Fibroblast of lung (primary cell): ENCODE results near the gene ALDH3A1. TPM values are rescaled to one million over a fixed set of nuclear protein-coding genes. Genes with fewer than 3 reads are reported as not detected.

Source experiments
- DNase-seq, 2 donors: peaks; one replicate each; pipeline versions ENCODE4 v3.0.0 to v3.0.0-alpha.2; 2010; ENCODE audit warnings: low read depth in 2 of 2
- H2AFZ ChIP-seq: 2 replicates; pipeline ENCODE4 v1.5.1; 2012; ENCODE audit warnings: low read length, control low read depth, inconsistent platforms
- H3K27ac ChIP-seq: 2 replicates; pipeline ENCODE4 v1.5.1; 2011; ENCODE audit warnings: low read length, control low read depth; ENCODE audit not compliant: insufficient read depth
- H3K27me3 ChIP-seq: 2 replicates; pipeline ENCODE4 v1.5.1; 2011; ENCODE audit warnings: mild to moderate bottlenecking, low read length; ENCODE audit not compliant: control insufficient read depth, insufficient read depth
- H3K36me3 ChIP-seq: 2 replicates; pipeline ENCODE4 v1.5.1; 2011; ENCODE audit warnings: low read length; ENCODE audit not compliant: control insufficient read depth, insufficient read depth
- H3K4me1 ChIP-seq: 2 replicates; pipeline ENCODE4 v1.5.1; 2011; ENCODE audit warnings: low read length; ENCODE audit not compliant: control insufficient read depth, insufficient read depth; ENCODE audit errors: extremely low read depth
- H3K4me2 ChIP-seq: 2 replicates; pipeline ENCODE4 v1.5.1; 2011; ENCODE audit warnings: low read length, control low read depth; ENCODE audit not compliant: insufficient read depth; ENCODE audit errors: extremely low read depth
- H3K4me3 ChIP-seq, 4 experiments: fragments of 200-600 bp in 1 of 4; sonication (generic) in 1 of 4; replicated peaks in 1 of 4; 2 replicates each; pipeline ENCODE4 v1.5.1; 2011 to 2016; ENCODE audit warnings: low read length in 4 of 4, low read depth in 3 of 4, mild to moderate bottlenecking in 3 of 4, control low read depth in 2 of 4, inconsistent platforms in 1 of 4, mixed read lengths in 1 of 4; ENCODE audit not compliant: insufficient read depth in 1 of 4; ENCODE audit errors: control extremely low read depth in 1 of 4
- H3K79me2 ChIP-seq: 2 replicates; pipeline ENCODE4 v1.5.1; 2012; ENCODE audit warnings: mild to moderate bottlenecking, low read length, inconsistent platforms; ENCODE audit not compliant: control insufficient read depth, insufficient read depth
- H3K9ac ChIP-seq: 2 replicates; pipeline ENCODE4 v1.5.1; 2011; ENCODE audit warnings: mild to moderate bottlenecking, low read length, control low read depth; ENCODE audit not compliant: insufficient read depth
- H3K9me3 ChIP-seq: 2 replicates; pipeline ENCODE4 v1.5.1; 2012; ENCODE audit warnings: low read depth, low read length; ENCODE audit not compliant: control insufficient read depth, insufficient read depth
- H4K20me1 ChIP-seq: 2 replicates; pipeline ENCODE4 v1.5.1; 2011; ENCODE audit warnings: low read length; ENCODE audit not compliant: control insufficient read depth, insufficient read depth; ENCODE audit errors: extremely low read depth
- CTCF ChIP-seq, 2 donors: IDR thresholded peaks in 1 of 2; conservative IDR thresholded peaks in 1 of 2; 1 replicate in 1 of 2; 2 replicates in 1 of 2; pipeline ENCODE4 v1.5.1; 2011 to 2012; ENCODE audit warnings: low read length in 2 of 2, control low read depth in 1 of 2, inconsistent platforms in 1 of 2, low read depth in 1 of 2, mild to moderate bottlenecking in 1 of 2
- EZH2 ChIP-seq: IDR thresholded peaks from 2 replicates; pipeline ENCODE4 v1.5.1; 2012; ENCODE audit warnings: low read length, control low read depth, mild to moderate bottlenecking; ENCODE audit errors: missing control alignments
- polyA plus RNA-seq, 2 donors: library from polyadenylated mRNA; depleted of rRNA in 1 of 2; stranded (reverse) in 1 of 2; unstranded in 1 of 2; fragments of >200 nt; gene quantifications; 2 replicates each; pipeline ENCODE4 v1.2.1, GENCODE V29; 2011 to 2012; ENCODE audit warnings: missing spikeins in 1 of 2
- total RNA-seq: library from RNA; depleted of rRNA; stranded (reverse); fragments of >200 nt; gene quantifications from 2 replicates; pipeline ENCODE4 v1.2.1, GENCODE V29; 2014

ALDH3A1 gene
- total and polyA plus RNA-seq, 2 donors (not counting 1 experiment from before 2014, with no cell fraction given), result 0.17 to 1.0 TPM

DNA sequence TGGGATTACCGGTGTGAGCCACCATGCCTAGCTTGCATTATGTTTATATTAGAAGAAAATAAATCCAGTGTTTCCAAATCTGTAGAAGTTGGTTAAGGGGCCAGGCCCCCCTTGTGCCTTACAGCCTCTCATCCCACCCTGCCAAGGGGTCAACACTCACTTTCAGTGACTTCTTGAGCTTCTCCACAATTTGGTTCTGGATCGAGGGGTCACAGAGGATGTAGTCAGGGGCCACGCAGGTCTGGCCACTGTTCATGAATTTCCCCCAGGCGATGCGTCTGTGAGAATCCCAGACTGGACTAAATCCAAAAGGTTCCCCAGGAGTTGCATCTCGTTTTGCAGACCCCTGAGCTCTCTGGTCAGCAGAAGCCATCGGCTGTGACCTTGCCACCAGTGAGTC, 7.2 kb downstream of the ALDH3A1 start:
- Histone ChIP-seq H3K4me2 (no peak overlapping the region), H3K9me3 (no peaks in the 10 kb centered on the region)
- no peak for TF ChIP-seq CTCF (conservative IDR thresholded peaks at IDR 0.05 in 1 of 2, IDR thresholded peaks at IDR 0.05 in 1 of 2; ENCODE audit: low read depth in 1 of 2, low read length in 2 of 2)
- TF ChIP-seq EZH2, result no peak

DNA sequence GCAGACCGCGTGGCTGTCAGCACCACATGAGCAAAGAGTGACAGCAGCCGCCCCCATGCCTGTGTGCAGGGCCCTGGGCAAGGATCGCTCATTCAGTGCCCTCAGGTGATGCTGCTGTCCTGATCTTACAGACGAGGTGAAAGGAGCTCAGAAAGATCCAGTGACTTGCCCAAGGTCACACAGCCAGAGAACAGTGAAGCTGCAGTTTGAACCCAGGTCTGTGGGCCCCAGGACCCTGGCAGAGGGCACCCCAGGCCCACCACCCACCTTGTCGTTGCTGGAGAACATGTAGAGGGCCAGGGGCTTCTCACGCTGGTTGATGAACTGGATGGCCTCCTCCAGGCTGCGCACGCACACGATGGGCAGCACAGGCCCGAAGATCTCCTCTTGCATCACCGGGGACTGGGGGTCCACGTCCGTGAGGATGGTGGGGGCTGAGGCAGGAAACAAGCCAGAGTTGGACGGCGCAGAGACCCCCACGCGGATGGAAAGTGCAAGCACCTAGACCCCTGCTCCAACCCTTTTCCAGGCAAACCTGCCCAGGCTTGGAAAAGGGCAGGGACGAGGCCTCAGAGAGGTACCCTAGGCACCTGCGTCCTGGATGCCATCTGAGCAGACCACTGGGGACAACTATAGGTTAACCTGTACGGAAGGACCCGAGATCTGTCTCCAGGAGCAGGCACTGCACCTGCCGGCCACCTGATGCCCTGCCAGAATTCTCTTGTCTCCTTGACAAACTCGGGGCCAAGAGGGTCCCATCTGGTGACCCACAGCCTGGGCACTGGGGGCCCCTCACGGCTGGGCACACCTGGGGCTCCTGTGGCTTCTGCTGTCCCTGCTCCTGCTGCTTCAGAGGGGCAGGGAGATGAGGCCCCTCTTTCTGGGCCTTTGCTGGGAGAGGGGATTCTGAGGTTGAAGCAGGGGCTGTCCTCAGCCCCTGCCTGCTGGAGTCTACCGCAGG, 8.6 kb downstream of the ALDH3A1 start:
- Histone ChIP-seq H3K36me3 (no peaks in the 10 kb centered on the region), H4K20me1 (no peaks in the 10 kb centered on the region), H3K27me3 (no peaks in the 10 kb centered on the region), H3K4me3 (no peak overlapping the region), H3K27ac (no peak overlapping the region), H3K4me2 (no peak overlapping the region), H3K9ac (no peak overlapping the region), H3K4me1 (no peaks in the 10 kb centered on the region), H3K9me3 (no peaks in the 10 kb centered on the region), H2AFZ (no peak overlapping the region), H3K79me2 (no peaks in the 10 kb centered on the region)
- TF ChIP-seq EZH2 (no peak), CTCF (conservative IDR thresholded peaks at IDR 0.05 in 1 of 2, IDR thresholded peaks at IDR 0.05 in 1 of 2; ENCODE audit: low read depth in 1 of 2, low read length in 2 of 2) (no peak)
- DNase-seq, result no peak

More for the DNA sequence above, 7.2 kb downstream of the ALDH3A1 start:
- Histone ChIP-seq H4K20me1 (no peaks in the 10 kb centered on the region), H3K27ac (no peak overlapping the region), H3K4me3 (no peak overlapping the region), H3K9ac (no peak overlapping the region), H2AFZ (no peak overlapping the region), H3K79me2 (no peaks in the 10 kb centered on the region), H3K4me1 (no peaks in the 10 kb centered on the region), H3K36me3 (no peaks in the 10 kb centered on the region), H3K27me3 (no peaks in the 10 kb centered on the region)
- no peak for DNase-seq

- H3K4me1 ChIP-seq, result no peaks in the 10 kb centered on the region
- no peak overlapping the region for H2AFZ ChIP-seq
- H3K9me3 ChIP-seq, result no peaks in the 10 kb centered on the region
- H4K20me1 ChIP-seq, result no peaks in the 10 kb centered on the region
- H3K36me3 ChIP-seq, result no peaks in the 10 kb centered on the region
- H3K9ac ChIP-seq, result no peak overlapping the region
- no peak overlapping the region for H3K27ac ChIP-seq
- H3K4me2 ChIP-seq, result no peak overlapping the region
- TF ChIP-seq EZH2 (no peak), CTCF (conservative IDR thresholded peaks at IDR 0.05 in 1 of 2, IDR thresholded peaks at IDR 0.05 in 1 of 2; ENCODE audit: low read depth in 1 of 2, low read length in 2 of 2) (no peak)
- DNase-seq, result no peak
- H3K27me3 ChIP-seq, result no peaks in the 10 kb centered on the region
- no peaks in the 10 kb centered on the region for H3K79me2 ChIP-seq
- no peak overlapping the region for H3K4me3 ChIP-seq
Observed at GRCh38 chr17:19738757-19739156, 9.3 kb downstream of the ALDH3A1 start.
